Dendritic cell treated with granulocyte-macrophage colony-stimulating factor and Interleukin-4, amounts not matched to agents 40 ng/mL and 50 ng/mL, for 4 days (primary cell): Measurements from ENCODE around the gene LMTK2.
A peak's percentile ranks its signal among the peaks of the same experiment; 100 is the strongest.

Experiments used
- H3K27ac Mint-ChIP-seq: one replicate; pipeline ENCODE4 v1.8.0; 2022; ENCODE audit warnings: mild to moderate bottlenecking, mixed read lengths
- H3K27me3 Mint-ChIP-seq: one replicate; pipeline ENCODE4 v1.8.0; 2022; ENCODE audit warnings: mild to moderate bottlenecking, mixed read lengths
- H3K36me3 Mint-ChIP-seq: one replicate; pipeline ENCODE4 v1.8.0; 2022; ENCODE audit warnings: low read depth, mixed read lengths
- H3K4me1 Mint-ChIP-seq: one replicate; pipeline ENCODE4 v1.8.0; 2022; ENCODE audit warnings: low read depth, mixed read lengths
- H3K4me3 Mint-ChIP-seq: one replicate; pipeline ENCODE4 v1.8.0; 2022; ENCODE audit warnings: mild to moderate bottlenecking, moderate library complexity, mixed read lengths
- H3K9me3 Mint-ChIP-seq: one replicate; pipeline ENCODE4 v1.8.0; 2022; ENCODE audit warnings: mixed read lengths
- intact Hi-C: fragments of 100-400 bp; cut with micrococcal nuclease; formaldehyde crosslinking; loops from one replicate; pipeline ENCODE4 v1.15.0; 2022

Gene LMTK2

DNA sequence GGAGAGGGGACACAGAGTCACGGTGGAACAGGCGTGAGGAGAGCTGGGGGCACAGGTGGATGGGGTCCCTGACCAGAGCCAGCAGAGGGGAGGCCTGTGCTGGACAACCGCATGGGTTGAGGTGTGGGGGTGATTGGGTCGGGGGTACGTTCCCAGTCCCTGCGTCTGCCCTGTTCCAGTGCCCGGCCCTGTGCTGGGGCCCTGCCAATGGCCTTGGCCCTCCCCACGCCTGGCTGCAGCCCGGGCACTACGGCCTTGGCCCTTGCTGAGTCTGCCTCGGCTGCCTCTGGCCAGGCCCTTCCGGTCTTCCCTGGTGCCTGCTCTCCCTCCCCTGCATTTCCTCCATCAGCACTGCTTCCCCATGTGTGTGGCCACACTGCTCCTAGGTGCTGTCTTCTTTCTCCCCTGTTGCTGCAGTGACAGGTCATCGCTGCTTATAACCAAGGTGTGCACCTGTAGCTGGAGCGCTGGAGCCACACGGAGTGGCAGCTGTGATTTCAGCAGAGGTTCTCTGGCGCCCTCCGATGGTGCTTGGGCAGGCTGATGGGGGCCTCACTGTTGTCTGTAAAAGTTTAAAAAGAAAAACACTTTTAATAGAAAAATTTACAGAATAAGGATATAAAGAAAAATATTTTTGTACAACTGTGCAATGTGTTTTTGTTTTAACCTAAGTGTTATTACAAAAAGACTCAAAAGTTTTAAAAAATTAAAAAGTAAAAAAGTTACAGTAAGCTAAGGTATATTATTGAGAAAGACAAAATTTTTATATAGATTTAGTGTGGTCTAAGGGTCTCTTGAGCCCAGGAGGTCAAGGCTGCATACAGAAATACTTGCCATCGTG is 59.4 kb downstream of the LMTK2 start:
- intact Hi-C loops: no loop called here
- no peak overlapping the region for H3K4me3 Mint-ChIP-seq
- H3K9me3 Mint-ChIP-seq: no peaks in the 10 kb centered on the region
- H3K27ac Mint-ChIP-seq: no peak overlapping the region
- peaks cover 40% of the 10 kb centered on the region for H3K4me1 Mint-ChIP-seq
- peaks cover 46% of the 10 kb centered on the region for H3K27me3 Mint-ChIP-seq
- H3K36me3 Mint-ChIP-seq: peaks cover 10% of the 10 kb centered on the region

DNA sequence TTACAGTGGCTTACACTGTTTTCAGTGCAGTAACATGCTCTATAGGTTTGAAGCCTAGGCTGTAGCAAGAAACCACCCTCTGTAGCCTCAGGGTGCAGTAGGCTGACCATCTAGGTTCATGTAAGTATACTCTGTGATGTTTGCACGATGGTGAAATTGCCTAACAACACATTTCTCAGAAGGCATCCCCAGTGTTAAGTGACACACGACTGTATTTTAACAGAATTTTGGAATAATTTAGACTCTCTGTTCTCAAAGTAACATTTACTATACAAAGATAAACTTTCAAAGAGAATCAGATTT is 60.0 kb downstream of the LMTK2 start:
- Mint-ChIP-seq H3K9me3 (no peaks in the 10 kb centered on the region), H3K4me1 (peaks cover 40% of the 10 kb centered on the region), H3K27me3 (peaks cover 41% of the 10 kb centered on the region), H3K4me3 (no peak overlapping the region), H3K27ac (no peak overlapping the region), H3K36me3 (peaks cover 14% of the 10 kb centered on the region)
- intact Hi-C loops: no loop called here

DNA sequence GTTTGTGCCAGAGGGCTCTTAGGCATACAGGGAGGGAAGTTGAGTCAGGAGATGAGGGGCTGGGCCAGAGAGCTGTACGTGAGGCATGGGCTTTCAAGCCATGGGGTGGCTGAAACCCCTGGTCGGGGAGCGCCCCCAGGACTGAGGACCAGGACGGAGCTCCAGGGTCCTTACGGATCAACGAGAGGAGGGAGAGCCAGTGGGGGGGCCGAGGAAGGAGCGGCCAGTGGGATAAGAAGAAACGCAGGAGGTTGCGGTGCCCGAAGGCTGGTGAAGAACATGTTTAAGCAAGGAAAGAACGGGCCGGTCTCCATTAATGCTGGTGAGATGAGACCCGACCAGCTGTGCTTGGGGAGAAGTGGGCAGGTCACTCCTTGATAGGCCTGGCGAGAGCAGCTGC is 61.0 kb downstream of the LMTK2 start:
- peaks cover 36% of the 10 kb centered on the region for H3K4me1 Mint-ChIP-seq
- peaks cover 20% of the 10 kb centered on the region for H3K36me3 Mint-ChIP-seq
- intact Hi-C loops: loop anchor here (1.0 kb wide), 2 partner anchors 61 to 146 kb away; partner anchors contain the start of gene LMTK2
- H3K9me3 Mint-ChIP-seq: no peaks in the 10 kb centered on the region
- H3K27me3 Mint-ChIP-seq: peaks cover 41% of the 10 kb centered on the region
- peak overlapping the region; percentile 12 for H3K27ac Mint-ChIP-seq
- H3K4me3 Mint-ChIP-seq: no peak overlapping the region

DNA sequence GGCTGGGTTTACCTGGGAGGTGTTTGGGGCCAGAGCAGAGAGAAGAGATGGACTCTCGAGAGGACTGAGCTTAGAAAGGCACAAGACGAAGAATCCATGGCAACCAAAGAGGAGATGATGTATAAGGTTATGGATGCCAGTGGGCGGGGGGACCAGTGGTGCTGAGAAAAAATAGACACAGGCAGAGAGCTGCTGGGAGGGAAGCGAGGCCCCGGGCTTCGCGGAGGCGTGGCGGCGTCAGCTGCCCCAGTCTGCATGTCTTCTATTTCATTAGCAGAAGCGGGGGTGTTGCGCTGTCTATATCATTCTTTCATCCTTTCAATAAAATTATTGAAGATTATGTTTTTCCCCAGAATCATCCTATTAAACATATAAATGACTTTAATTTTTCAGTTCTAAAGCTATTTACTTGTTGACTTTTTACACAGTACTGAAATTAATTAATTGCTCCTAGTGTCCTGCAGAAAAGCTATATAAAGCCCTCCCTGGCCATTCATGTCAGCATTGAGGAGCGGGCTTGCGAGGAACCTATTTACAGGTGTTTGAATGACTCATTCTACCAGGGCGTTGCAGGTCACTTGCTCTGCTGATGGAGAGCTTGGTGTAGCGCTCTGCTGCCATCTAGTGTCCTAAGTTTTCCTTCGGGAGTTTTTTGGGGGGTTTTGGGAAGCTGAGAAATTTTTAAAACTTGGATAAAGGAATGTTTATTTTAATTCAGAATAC is 61.7 kb downstream of the LMTK2 start:
- Mint-ChIP-seq H3K4me3 (no peak overlapping the region), H3K27ac (no peak overlapping the region), H3K27me3 (peaks cover 40% of the 10 kb centered on the region), H3K4me1 (peaks cover 29% of the 10 kb centered on the region), H3K36me3 (peaks cover 24% of the 10 kb centered on the region), H3K9me3 (no peaks in the 10 kb centered on the region)
- intact Hi-C loops: loop anchor here (1.0 kb wide), 2 partner anchors 62 to 147 kb away; partner anchors contain the start of gene LMTK2

DNA sequence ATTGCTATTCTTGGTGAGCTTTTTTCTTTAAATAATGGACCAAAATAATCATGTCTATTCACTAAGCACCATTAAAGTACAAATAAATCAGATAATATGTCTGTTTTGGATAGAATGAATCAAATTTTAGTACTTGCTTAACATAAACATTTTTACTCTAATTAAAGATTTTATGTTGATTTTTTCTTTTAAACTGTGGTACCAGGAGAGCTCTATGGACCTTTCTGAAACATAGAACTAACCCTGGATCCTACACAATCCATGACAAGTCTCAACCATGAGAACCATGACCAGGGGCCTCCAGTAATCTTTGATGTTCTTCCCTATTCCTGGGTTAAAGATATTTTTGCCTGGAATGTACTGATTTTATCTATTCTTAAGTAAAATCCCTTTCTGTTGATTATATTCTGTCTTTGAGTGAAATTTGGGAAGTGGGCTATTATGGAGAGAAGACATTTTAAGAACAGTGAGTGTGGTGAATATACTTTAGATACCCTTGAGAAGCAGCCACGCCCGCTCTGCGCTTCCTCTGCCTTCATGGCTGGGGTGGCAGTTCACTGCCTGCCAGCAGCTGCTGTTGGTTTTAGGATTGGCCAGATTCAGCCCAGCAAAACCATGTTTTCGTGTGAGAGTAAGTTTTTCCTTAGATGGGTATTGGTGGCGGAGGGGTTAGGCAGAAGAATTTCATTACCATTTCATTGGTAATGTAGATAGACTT is 62.4 kb downstream of the LMTK2 start:
- no peak overlapping the region for H3K4me3 Mint-ChIP-seq
- intact Hi-C loops: loop anchor here (1.0 kb wide), 2 partner anchors 63 to 148 kb away; partner anchors contain the start of gene LMTK2
- no peaks in the 10 kb centered on the region for H3K9me3 Mint-ChIP-seq
- peaks cover 34% of the 10 kb centered on the region for H3K27me3 Mint-ChIP-seq
- peaks cover 24% of the 10 kb centered on the region for H3K36me3 Mint-ChIP-seq
- H3K27ac Mint-ChIP-seq: no peak overlapping the region
- H3K4me1 Mint-ChIP-seq: peaks cover 22% of the 10 kb centered on the region

DNA sequence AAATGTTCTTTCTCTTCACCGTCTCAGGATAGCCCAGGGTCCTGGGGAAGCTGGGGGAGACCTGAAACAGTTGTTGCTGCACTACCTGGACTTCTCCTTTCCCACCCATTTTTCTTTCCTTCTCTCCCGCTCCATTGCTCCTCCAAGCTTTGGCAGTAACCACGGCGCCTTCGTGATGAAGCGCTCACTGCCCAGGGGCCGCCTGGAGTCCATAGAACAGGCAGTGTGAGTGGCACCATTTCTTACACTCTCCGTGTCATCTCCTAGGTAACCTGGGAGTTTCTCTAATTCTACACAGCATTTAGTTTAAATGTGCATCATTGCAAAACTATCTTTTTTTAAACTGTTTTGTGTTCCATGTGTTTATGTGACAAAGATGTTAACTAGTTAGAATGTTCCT is 64.3 kb downstream of the LMTK2 start:
- H3K27me3 Mint-ChIP-seq: peaks cover 18% of the 10 kb centered on the region
- intact Hi-C loops: no loop called here
- H3K9me3 Mint-ChIP-seq: no peaks in the 10 kb centered on the region
- H3K4me3 Mint-ChIP-seq: no peak overlapping the region
- no peak overlapping the region for H3K27ac Mint-ChIP-seq
- peaks cover 8% of the 10 kb centered on the region for H3K4me1 Mint-ChIP-seq
- peaks cover 35% of the 10 kb centered on the region for H3K36me3 Mint-ChIP-seq

DNA sequence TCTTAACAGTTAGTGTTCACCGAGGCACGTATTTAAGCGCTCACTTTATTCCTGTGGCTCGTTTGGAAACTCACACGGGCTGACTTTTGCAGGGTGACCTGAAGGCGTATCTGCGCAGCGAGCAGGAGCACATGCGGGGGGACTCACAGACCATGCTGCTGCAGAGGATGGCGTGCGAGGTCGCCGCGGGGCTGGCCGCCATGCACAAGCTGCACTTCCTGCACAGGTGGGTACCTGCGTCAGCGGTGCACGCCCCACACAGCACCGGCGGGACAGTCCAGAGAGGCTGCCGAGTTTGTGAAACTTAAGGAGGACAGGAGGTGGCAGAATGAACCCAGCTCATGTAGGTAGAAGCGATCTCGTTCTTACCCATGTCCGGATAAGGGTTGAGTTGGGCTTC is 64.8 kb downstream of the LMTK2 start:
- no peaks in the 10 kb centered on the region for H3K9me3 Mint-ChIP-seq
- H3K4me1 Mint-ChIP-seq: peaks cover 5% of the 10 kb centered on the region
- intact Hi-C loops: no loop called here
- no peak overlapping the region for H3K4me3 Mint-ChIP-seq
- no peak overlapping the region for H3K27ac Mint-ChIP-seq
- H3K27me3 Mint-ChIP-seq: peaks cover 15% of the 10 kb centered on the region
- peaks cover 35% of the 10 kb centered on the region for H3K36me3 Mint-ChIP-seq

DNA sequence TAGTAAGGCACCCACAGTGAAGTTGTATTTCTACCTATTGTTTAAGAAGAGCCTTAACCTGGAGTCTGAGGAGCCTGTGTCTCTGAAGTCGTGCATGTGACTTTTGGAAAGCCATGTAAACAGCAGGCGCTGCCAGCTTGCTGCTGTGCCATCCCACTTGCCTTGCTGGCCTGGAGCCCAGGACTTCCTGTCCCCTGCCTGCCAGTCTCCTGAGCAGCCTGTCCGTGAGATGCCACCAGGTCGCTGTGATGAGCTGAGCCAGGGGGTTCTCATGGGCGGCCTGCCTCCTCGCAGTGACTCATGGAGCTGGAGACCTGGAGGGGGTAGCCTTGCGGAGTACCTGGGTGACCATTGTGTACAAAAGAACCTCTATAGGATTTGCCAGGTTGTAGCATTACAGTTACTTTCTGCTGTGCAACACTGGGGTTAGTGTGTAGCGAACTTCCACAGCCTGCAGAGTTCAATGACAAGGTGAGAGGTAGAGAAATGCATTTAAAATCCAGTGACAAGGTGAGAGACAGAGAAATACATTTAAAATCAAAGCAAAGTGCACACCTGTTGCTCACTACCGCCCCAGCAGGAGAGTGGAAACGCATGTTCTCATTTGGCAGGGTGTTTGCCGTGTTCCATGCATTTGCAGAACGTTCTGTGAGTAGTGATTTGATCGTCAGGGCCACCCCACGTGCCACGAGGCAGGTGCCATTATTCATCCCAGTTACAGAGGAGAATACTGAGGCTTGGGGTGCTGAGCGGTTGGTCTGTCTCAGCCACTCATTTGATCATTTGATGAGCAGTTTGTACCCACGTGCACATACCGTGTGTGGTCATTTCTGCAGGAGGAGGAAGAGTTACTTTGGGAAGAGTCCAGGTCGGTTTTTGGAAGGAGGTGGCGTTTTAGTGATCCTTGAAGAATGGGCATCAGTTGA is 67.9 kb downstream of the LMTK2 start:
- no peak overlapping the region for H3K27ac Mint-ChIP-seq
- no peak overlapping the region for H3K4me3 Mint-ChIP-seq
- H3K4me1 Mint-ChIP-seq: no peaks in the 10 kb centered on the region
- intact Hi-C loops: no loop called here
- no peaks in the 10 kb centered on the region for H3K9me3 Mint-ChIP-seq
- peaks cover 26% of the 10 kb centered on the region for H3K36me3 Mint-ChIP-seq
- H3K27me3 Mint-ChIP-seq: no peaks in the 10 kb centered on the region

DNA sequence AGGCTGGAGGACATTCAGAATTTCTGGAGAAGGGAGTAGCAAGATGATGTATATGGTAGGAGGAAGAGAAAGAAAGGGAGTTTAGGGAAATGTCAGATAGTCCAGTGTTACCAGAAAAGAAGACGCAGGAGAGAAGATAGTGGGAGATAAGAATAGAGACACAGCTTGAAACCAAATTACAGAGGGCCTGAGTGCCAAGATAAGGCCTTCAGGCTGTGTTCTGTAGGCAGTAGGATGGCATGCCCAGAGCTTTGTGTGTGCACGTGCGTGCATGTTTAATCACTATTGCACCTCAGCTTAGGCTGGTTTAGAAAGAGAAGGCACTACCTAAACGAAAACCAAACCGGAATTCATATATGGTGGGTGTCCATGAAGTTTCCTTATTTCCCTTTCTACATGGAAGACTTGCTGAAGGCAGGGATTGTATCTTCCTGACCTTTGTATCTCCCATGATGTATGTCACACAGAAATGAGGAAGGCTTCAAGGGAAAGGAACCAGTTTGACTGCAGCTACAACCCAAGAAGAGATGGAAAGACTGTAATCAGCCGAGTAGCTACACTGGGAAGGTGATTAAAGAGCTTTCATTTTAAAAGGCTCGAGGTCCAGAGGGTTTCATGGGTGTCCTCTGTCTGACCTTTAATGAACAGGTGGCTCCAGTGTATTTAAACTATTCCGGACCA is 68.7 kb downstream of the LMTK2 start:
- Mint-ChIP-seq H3K27me3 (no peaks in the 10 kb centered on the region), H3K9me3 (no peaks in the 10 kb centered on the region), H3K36me3 (peaks cover 26% of the 10 kb centered on the region), H3K4me1 (no peaks in the 10 kb centered on the region), H3K27ac (no peak overlapping the region), H3K4me3 (no peak overlapping the region)
- intact Hi-C loops: no loop called here

DNA sequence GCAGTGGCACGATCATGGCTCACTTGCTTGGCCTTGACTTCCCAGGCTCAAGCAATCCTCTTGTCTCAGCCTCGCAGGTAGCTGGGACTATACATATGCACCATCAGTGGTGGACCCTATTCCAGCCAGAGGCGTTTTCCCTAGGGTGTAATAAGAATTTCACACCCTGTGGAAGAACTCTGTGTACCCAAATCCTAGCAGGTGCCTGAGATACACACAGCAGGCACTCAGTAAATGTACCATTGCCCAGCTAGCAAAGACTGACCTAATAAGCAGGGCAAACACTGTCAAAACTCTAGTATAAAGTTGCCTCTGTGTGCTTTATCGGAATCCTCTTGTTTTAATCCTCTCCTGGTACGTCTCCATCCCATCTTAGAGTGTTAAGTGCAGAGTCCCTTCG is 70.9 kb downstream of the LMTK2 start:
- H3K4me3 Mint-ChIP-seq: no peak overlapping the region
- H3K36me3 Mint-ChIP-seq: peaks cover 16% of the 10 kb centered on the region
- H3K27ac Mint-ChIP-seq: no peak overlapping the region
- H3K9me3 Mint-ChIP-seq: no peaks in the 10 kb centered on the region
- peaks cover 5% of the 10 kb centered on the region for H3K27me3 Mint-ChIP-seq
- intact Hi-C loops: no loop called here
- H3K4me1 Mint-ChIP-seq: no peaks in the 10 kb centered on the region

DNA sequence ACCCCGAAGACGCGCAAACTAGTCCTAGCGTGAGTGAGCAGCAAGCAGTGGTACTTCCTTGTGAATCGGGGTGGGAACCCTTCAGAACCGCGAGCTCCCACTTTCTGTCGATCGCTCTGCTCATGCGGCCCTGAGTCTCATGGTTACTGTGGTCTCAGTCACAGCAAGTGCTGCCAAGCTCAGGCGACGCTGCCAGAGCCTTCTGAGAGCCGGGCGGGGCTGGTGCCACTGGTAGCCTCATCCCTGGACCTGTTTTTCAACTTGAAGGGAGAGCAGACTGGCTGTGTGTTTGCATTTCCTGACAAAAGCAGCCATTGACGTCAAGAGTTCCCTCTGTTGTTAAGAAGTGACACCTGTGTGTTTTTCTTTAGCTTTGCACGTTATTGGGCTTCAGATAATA is 71.7 kb downstream of the LMTK2 start:
- no peak overlapping the region for H3K4me3 Mint-ChIP-seq
- intact Hi-C loops: no loop called here
- peaks cover 11% of the 10 kb centered on the region for H3K36me3 Mint-ChIP-seq
- H3K27ac Mint-ChIP-seq: no peak overlapping the region
- no peaks in the 10 kb centered on the region for H3K9me3 Mint-ChIP-seq
- H3K4me1 Mint-ChIP-seq: no peaks in the 10 kb centered on the region
- peaks cover 5% of the 10 kb centered on the region for H3K27me3 Mint-ChIP-seq

DNA sequence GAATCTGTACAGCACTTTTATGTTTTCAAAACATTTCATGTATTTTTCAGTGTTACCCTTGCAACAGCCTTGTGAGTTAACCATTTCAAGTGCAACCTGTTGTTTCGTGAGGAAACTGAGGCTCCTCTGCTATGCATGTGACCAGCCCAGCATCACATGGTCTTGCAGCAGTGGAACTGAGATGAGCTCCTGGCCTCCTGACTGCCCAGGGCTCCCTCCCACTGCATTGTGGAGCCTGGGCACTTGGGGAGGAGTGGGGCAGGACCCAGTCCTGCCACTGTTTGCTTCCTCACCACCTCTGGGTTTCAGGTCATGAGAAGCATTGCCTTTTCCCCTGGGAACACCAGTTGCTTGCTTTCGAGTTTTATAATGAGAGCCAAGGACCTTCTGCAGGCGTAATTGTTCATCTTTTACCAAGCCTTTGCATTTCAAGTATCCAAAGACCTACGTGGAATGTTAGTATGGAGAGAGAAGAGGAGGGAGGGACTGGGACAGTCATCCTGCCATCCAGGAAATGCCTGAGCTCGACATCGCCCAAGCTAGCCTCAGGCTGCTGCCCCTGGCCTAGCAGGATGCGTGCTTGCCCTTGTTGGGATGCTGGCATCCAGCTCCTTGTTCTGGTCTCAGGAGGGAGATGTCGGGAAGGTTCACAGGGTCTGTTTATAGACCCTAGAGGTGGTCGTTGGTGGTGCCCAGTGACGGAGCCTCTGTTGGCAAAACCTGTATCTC is 72.3 kb downstream of the LMTK2 start:
- Mint-ChIP-seq H3K4me3 (no peak overlapping the region), H3K27ac (no peak overlapping the region), H3K4me1 (no peaks in the 10 kb centered on the region), H3K36me3 (peaks cover 11% of the 10 kb centered on the region), H3K9me3 (no peaks in the 10 kb centered on the region), H3K27me3 (peaks cover 9% of the 10 kb centered on the region)
- intact Hi-C loops: no loop called here
